ENCODE measurements around the gene MRPL32.

MRPL32 gene

GRCh38 chr7:42902331-42902730, 29.8 kb upstream of the MRPL32 start:
- H3K27ac ChIP-seq: no peak overlapping the region
- no peak overlapping the region for H3K4me3 ChIP-seq
- no peak for DNase-seq (ENCODE audit: low spot score)
- TF ChIP-seq CTCF (IDR thresholded peaks at IDR 0.05): no peak

- no peak for DNase-seq (ENCODE audit: low spot score)
- Histone ChIP-seq H3K4me3 (no peak overlapping the region), H3K27ac (no peak overlapping the region)
- no peak for TF ChIP-seq CTCF (IDR thresholded peaks at IDR 0.05)
Measured at GRCh38 chr7:42906181-42906580, 26.0 kb upstream of the MRPL32 start.

- H3K4me3 ChIP-seq: no peak overlapping the region
- no peak for TF ChIP-seq CTCF (IDR thresholded peaks at IDR 0.05)
- DNase-seq (ENCODE audit: low spot score): no peak
- H3K27ac ChIP-seq: no peak overlapping the region
Measured at GRCh38 chr7:42907316-42907715, 24.9 kb upstream of the MRPL32 start.

- TF ChIP-seq CTCF (IDR thresholded peaks at IDR 0.05): no peak
- Histone ChIP-seq H3K4me3 (no peak overlapping the region), H3K27ac (no peak overlapping the region)
- no peak for DNase-seq (ENCODE audit: low spot score)
Measured at GRCh38 chr7:42910306-42910705, 21.9 kb upstream of the MRPL32 start.

GRCh38 chr7:42911454-42912447, 20.4 kb upstream of the MRPL32 start, which contains the start of gene C7orf25:
TSS of gene C7orf25 (minus strand) at chr7:42912070. CDS start at chr7:42910900, 1,170 bp downstream.
- no peak for TF ChIP-seq CTCF (IDR thresholded peaks at IDR 0.05)

GRCh38 chr7:42913591-42913990, 18.6 kb upstream of the MRPL32 start:
- Histone ChIP-seq H3K27ac (peak overlapping the region in 1 of 2 donors; percentile 29), H3K4me3 (no peak overlapping the region)
- no peak for TF ChIP-seq CTCF (IDR thresholded peaks at IDR 0.05)
- no peak for DNase-seq (ENCODE audit: low spot score)

More at GRCh38 chr7:42911454-42912447, 20.4 kb upstream of the MRPL32 start, which contains the start of gene C7orf25:
- peak; percentile 98 for DNase-seq (ENCODE audit: low spot score)
- peak within 1 kb of the TSS; percentile 78 to 87 for H3K27ac ChIP-seq
- H3K4me3 ChIP-seq: peak within 1 kb of the TSS; percentile 90

Measured in coronary artery (tissue), 2 donors.